ENCODE measurements around the gene ERBIN.

DNA sequence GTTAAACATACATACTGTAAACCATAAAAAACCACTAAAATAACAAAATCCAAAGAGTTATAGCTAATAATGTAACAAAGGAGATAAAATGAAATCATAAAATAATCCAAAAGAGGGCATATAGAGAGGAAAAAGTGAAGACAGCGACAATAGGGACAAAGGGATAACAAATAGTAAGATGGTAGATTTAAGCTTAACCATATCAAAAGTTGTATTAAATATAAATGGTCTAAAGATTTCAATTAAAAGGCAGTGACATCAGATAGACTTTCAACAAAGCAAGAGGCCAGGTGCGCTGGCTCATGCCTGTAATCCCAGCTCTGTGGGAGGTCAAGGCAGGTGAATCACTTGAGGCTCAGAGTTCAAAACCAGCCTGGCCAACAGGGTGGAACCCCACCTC, 163.0 kb downstream of the ERBIN start:
- TF ChIP-seq SMC3 (conservative IDR thresholded peaks at IDR 0.05; ENCODE audit: poor library complexity) (no peak), TAF1 (IDR thresholded peaks at IDR 0.05; ENCODE audit: low read depth) (no peak), POLR2AphosphoS5 (IDR thresholded peaks at IDR 0.05) (no peak), EZH2 (IDR thresholded peaks at IDR 0.05; ENCODE audit: borderline replicate concordance, insufficient read depth, low read length, poor library complexity, severe bottlenecking) (no peak), EP300 (conservative IDR thresholded peaks at IDR 0.05; ENCODE audit: poor library complexity, severe bottlenecking) (no peak), MXI1 (conservative IDR thresholded peaks at IDR 0.05; ENCODE audit: poor library complexity, severe bottlenecking) (no peak)
- TF ChIP-seq, protein P1, sequence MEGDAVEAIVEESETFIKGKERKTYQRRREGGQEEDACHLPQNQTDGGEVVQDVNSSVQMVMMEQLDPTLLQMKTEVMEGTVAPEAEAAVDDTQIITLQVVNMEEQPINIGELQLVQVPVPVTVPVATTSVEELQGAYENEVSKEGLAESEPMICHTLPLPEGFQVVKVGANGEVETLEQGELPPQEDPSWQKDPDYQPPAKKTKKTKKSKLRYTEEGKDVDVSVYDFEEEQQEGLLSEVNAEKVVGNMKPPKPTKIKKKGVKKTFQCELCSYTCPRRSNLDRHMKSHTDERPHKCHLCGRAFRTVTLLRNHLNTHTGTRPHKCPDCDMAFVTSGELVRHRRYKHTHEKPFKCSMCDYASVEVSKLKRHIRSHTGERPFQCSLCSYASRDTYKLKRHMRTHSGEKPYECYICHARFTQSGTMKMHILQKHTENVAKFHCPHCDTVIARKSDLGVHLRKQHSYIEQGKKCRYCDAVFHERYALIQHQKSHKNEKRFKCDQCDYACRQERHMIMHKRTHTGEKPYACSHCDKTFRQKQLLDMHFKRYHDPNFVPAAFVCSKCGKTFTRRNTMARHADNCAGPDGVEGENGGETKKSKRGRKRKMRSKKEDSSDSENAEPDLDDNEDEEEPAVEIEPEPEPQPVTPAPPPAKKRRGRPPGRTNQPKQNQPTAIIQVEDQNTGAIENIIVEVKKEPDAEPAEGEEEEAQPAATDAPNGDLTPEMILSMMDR (IDR thresholded peaks at IDR 0.05; ENCODE audit: poor library complexity, severe bottlenecking), result no peak
